K562 (cell line): ENCODE results near the gene ZNF862. TPM values are rescaled to one million over a fixed set of nuclear protein-coding genes. Genes with fewer than 3 reads are reported as not detected.
A peak's percentile ranks its signal among the peaks of the same experiment; 100 is the strongest.

Experiments used
- ATAC-seq: fragments of 200-7000 bp; cut with Tn5 transposase; 3 replicates; pipeline ENCODE4 v1.9.1; 2020; ENCODE audit warnings: moderate library complexity
- BruUV-seq: library from RNA; stranded (reverse); fragments of 400-500 nt; replicated peaks from 2 replicates; lab custom pipeline; 2021; lab: Mats Ljungman, UMichigan
- CTCF ChIA-PET: fragments of 300-600 bp; formaldehyde crosslinking; extraction: SDS; loops from one replicate; lab custom pipeline; 2021; ENCODE audit warnings: low intra/inter-chr PET ratio; lab: Yijun Ruan, JAX
- POLR2A ChIA-PET: fragments of 300-600, 350-650 bp; sonication (Branson Sonifier 250); formaldehyde crosslinking; extraction: SDS; loops from one replicate; lab custom pipeline; 2021; ENCODE audit warnings: antibody characterized with exemption, inconsistent platforms; lab: Yijun Ruan, JAX
- DNase-seq, 4 experiments: peaks; one replicate each; pipeline versions ENCODE4 v3.0.0 to v3.0.0-alpha.2; 2011 to 2018; ENCODE audit warnings: low spot score in 3 of 4, mixed read lengths in 3 of 4; ENCODE audit errors: extremely low read depth in 1 of 4
- FAIRE-seq: peaks from 2 replicates; lab custom pipeline; 2011; peaks lifted over from hg19 to GRCh38; lab: Jason Lieb, UNC
- H2AFZ ChIP-seq: 2 replicates; pipeline ENCODE4 v1.6.0; 2011; ENCODE audit warnings: low read depth, low read length, control low read depth, inconsistent platforms
- H3K27ac ChIP-seq: fragments of 200-600 bp; 3 replicates; pipeline ENCODE4 v1.8.0; 2011; ENCODE audit warnings: low read depth, mild to moderate bottlenecking, control low read depth, inconsistent platforms, low read length, moderate library complexity, mixed read lengths; ENCODE audit errors: extremely low read depth
- H3K27me3 ChIP-seq, 2 experiments: fragments of 300-600 bp in 1 of 2; 2 replicates in 1 of 2; 3 replicates in 1 of 2; pipeline versions ENCODE4 v1.6.0 to v1.8.0; 2011; ENCODE audit warnings: inconsistent platforms in 2 of 2, low read length in 2 of 2, mild to moderate bottlenecking in 1 of 2, mixed read lengths in 1 of 2, moderate library complexity in 1 of 2; ENCODE audit not compliant: control insufficient read depth in 2 of 2, insufficient read depth in 2 of 2
- H3K36me3 ChIP-seq: fragments of 300-600 bp; 3 replicates; pipeline ENCODE4 v1.8.0; 2011; ENCODE audit warnings: mild to moderate bottlenecking, low read length, inconsistent platforms; ENCODE audit not compliant: control insufficient read depth, insufficient read depth
- H3K4me1 ChIP-seq, 2 experiments: fragments of 200-600 bp in 1 of 2; replicated peaks in 1 of 2; 2 replicates in 1 of 2; 3 replicates in 1 of 2; pipeline versions ENCODE4 v1.5.1 to v1.8.0; 2011; ENCODE audit warnings: inconsistent platforms in 2 of 2, low read length in 2 of 2, mild to moderate bottlenecking in 1 of 2, mixed read lengths in 1 of 2, moderate library complexity in 1 of 2; ENCODE audit not compliant: control insufficient read depth in 2 of 2, insufficient read depth in 2 of 2
- H3K4me2 ChIP-seq: 2 replicates; pipeline ENCODE4 v1.6.1; 2011; ENCODE audit warnings: low read length, control low read depth, inconsistent platforms, mixed read lengths; ENCODE audit not compliant: insufficient read depth
- H3K4me3 ChIP-seq: fragments of 200-600 bp; sonication (generic), shearing (Covaris generic); 2 replicates; pipeline ENCODE4 v1.5.1; 2016; ENCODE audit warnings: control low read depth, inconsistent platforms
- H3K79me2 ChIP-seq: fragments of 200-600 bp; 3 replicates; pipeline ENCODE4 v1.8.0; 2011; ENCODE audit warnings: low read length, inconsistent platforms; ENCODE audit not compliant: control insufficient read depth, insufficient read depth
- H3K9ac ChIP-seq, 2 experiments: 2 replicates each; pipeline versions ENCODE4 v1.6.0 to v1.6.1; 2011; ENCODE audit warnings: low read depth in 2 of 2, low read length in 2 of 2, control low read depth in 1 of 2, inconsistent platforms in 1 of 2, mild to moderate bottlenecking in 1 of 2, mixed read lengths in 1 of 2; ENCODE audit not compliant: insufficient read depth in 1 of 2
- H3K9me1 ChIP-seq: one replicate; pipeline ENCODE4 v1.6.0; 2011; ENCODE audit warnings: inconsistent platforms, mild to moderate bottlenecking, low read length, moderate library complexity; ENCODE audit not compliant: control insufficient read depth, insufficient read depth
- H3K9me3 ChIP-seq: replicated peaks from 2 replicates; pipeline ENCODE4 v1.5.1; 2011; ENCODE audit warnings: low read depth, low read length, inconsistent platforms; ENCODE audit not compliant: control insufficient read depth, insufficient read depth
- H4K20me1 ChIP-seq: replicated peaks from 2 replicates; pipeline ENCODE4 v1.6.1; 2011; ENCODE audit warnings: low read length, inconsistent platforms, mixed read lengths; ENCODE audit not compliant: control insufficient read depth, insufficient read depth
- CBFB ChIP-seq: sonication (generic); formaldehyde crosslinking; IDR thresholded peaks from 2 replicates; pipeline ENCODE4 v1.4.0; 2020; ENCODE audit warnings: mild to moderate bottlenecking, missing genetic modification reagents
- ETV1 ChIP-seq: fragments of 450-650 bp; conservative IDR thresholded peaks from 2 replicates; pipeline ENCODE4 v1.6.1; 2016; ENCODE audit warnings: missing genetic modification characterization, control low read depth, low read depth, missing compliant biosample characterization
- FOXM1 ChIP-seq, 2 experiments: fragments of 450-650 bp in 1 of 2; sonication (generic) in 1 of 2; formaldehyde crosslinking in 1 of 2; IDR thresholded peaks; 2 replicates each; pipeline versions ENCODE4 v1.6.1 to v1.9.0; 2017 to 2022; ENCODE audit warnings: low read depth in 2 of 2, mild to moderate bottlenecking in 2 of 2, missing genetic modification reagents in 1 of 2, moderate library complexity in 1 of 2
- GABPB1 ChIP-seq: sonication (generic); formaldehyde crosslinking; IDR thresholded peaks from 2 replicates; pipeline ENCODE4 v1.8.0; 2022; ENCODE audit warnings: mild to moderate bottlenecking, missing genetic modification reagents
- ILF3 ChIP-seq: fragments of 450-650 bp; IDR thresholded peaks from 2 replicates; pipeline ENCODE4 v1.6.1; 2018; ENCODE audit warnings: antibody characterized with exemption, mild to moderate bottlenecking, moderate library complexity, borderline replicate concordance
- KLF1 ChIP-seq: fragments of 450-650 bp; IDR thresholded peaks from 2 replicates; pipeline ENCODE4 v1.6.1; 2016; ENCODE audit warnings: missing genetic modification characterization, missing compliant biosample characterization
- NCOA6 ChIP-seq: fragments of 450-650 bp; IDR thresholded peaks from 2 replicates; pipeline ENCODE4 v1.6.1; 2017; ENCODE audit warnings: mild to moderate bottlenecking
- NEUROD1 ChIP-seq: fragments of 150-350 bp; IDR thresholded peaks from 2 replicates; pipeline ENCODE4 v1.6.1; 2014; ENCODE audit warnings: borderline replicate concordance, low read length, low read depth; ENCODE audit not compliant: partially characterized antibody
- NRF1 ChIP-seq, 2 experiments: fragments of 450-650 bp; IDR thresholded peaks in 1 of 2; conservative IDR thresholded peaks in 1 of 2; 2 replicates each; pipeline ENCODE4 v1.6.1; 2014; ENCODE audit warnings: mild to moderate bottlenecking in 2 of 2
- SNRNP70 ChIP-seq: fragments of 200-400 bp; formaldehyde crosslinking; optimal IDR thresholded peaks from 2 replicates; pipeline ENCODE3; 2017; ENCODE audit warnings: low read depth, low read length
- ZBTB7A ChIP-seq: IDR thresholded peaks from 2 replicates; pipeline ENCODE4 v1.6.1; 2011; ENCODE audit warnings: low read depth, mild to moderate bottlenecking, low read length, moderate library complexity, borderline replicate concordance; ENCODE audit not compliant: control insufficient read depth
- ZNF124 ChIP-seq: sonication (generic); formaldehyde crosslinking; IDR thresholded peaks from 2 replicates; pipeline ENCODE4 v1.8.1; 2022; ENCODE audit warnings: missing genetic modification reagents
- ZNF586 ChIP-seq: fragments of 450-650 bp; formaldehyde crosslinking; conservative IDR thresholded peaks from 2 replicates; pipeline ENCODE4 v1.4.0; 2020; ENCODE audit warnings: mild to moderate bottlenecking, moderate library complexity
- WGBS: fragments of 100-300 bp; shearing (Covaris generic); methylation state at CpG from one replicate; pipeline ENCODE4 v1.1.6; 2016; ENCODE audit warnings: low coverage, mixed read lengths; ENCODE audit not compliant: insufficient coverage; ENCODE audit errors: missing lambda C conversion rate; 5-methylcytosine and 5-hydroxymethylcytosine counted together
- in situ Hi-C: fragments of 300-500 bp; cut with MboI; formaldehyde crosslinking; loops from 4 replicates; pipeline ENCODE4 v1.15.0; 2018; ENCODE audit warnings: inconsistent platforms, mixed read lengths
- intact Hi-C: fragments of 100-400 bp; cut with micrococcal nuclease; formaldehyde crosslinking; loops from 2 replicates; pipeline ENCODE4 v1.14.2; 2022
- polyA plus RNA-seq, 8 experiments: library from polyadenylated mRNA; depleted of rRNA in 4 of 8; stranded (reverse) in 5 of 8; unstranded in 3 of 8; fragments of >200 nt; fragmentation: Nextera tagmentation in 2 of 8; fragmentation: Illumina TruSeq in 1 of 8; extraction: Ambion mirVana in 2 of 8; extraction: Trizol in 1 of 8; gene quantifications; 2 replicates each; pipeline versions ENCODE4 v1.2.1 to v1.2.3, GENCODE V29; 2011 to 2014; ENCODE audit warnings: inconsistent platforms in 1 of 8, missing spikeins in 1 of 8
- total RNA-seq, 7 experiments: library from RNA; depleted of rRNA in 6 of 7; stranded (reverse); fragments of >200 nt in 6 of 7; fragmentation: Illumina TruSeq in 2 of 7; extraction: Trizol in 2 of 7; gene quantifications; 2 replicates each; pipeline versions ENCODE4 v1.2.1 to v1.2.3, GENCODE V29; 2011 to 2021; ENCODE audit warnings: low replicate concordance in 1 of 7
- TF ChIP-seq, protein P1 (sequence below), 2 experiments: IDR thresholded peaks; 2 replicates each; pipeline ENCODE4 v1.6.1; 2012; ENCODE audit warnings: improper control_type of control experiment in 2 of 2, low read depth in 2 of 2, low read length in 2 of 2, borderline replicate concordance in 1 of 2

Gene ZNF862
- total and polyA plus RNA-seq, 9 of the 15 experiments (the other 6 are each of a cell fraction or from before 2014, with no cell fraction given) = 1.1 to 3.9 (median 2.6) TPM

DNA sequence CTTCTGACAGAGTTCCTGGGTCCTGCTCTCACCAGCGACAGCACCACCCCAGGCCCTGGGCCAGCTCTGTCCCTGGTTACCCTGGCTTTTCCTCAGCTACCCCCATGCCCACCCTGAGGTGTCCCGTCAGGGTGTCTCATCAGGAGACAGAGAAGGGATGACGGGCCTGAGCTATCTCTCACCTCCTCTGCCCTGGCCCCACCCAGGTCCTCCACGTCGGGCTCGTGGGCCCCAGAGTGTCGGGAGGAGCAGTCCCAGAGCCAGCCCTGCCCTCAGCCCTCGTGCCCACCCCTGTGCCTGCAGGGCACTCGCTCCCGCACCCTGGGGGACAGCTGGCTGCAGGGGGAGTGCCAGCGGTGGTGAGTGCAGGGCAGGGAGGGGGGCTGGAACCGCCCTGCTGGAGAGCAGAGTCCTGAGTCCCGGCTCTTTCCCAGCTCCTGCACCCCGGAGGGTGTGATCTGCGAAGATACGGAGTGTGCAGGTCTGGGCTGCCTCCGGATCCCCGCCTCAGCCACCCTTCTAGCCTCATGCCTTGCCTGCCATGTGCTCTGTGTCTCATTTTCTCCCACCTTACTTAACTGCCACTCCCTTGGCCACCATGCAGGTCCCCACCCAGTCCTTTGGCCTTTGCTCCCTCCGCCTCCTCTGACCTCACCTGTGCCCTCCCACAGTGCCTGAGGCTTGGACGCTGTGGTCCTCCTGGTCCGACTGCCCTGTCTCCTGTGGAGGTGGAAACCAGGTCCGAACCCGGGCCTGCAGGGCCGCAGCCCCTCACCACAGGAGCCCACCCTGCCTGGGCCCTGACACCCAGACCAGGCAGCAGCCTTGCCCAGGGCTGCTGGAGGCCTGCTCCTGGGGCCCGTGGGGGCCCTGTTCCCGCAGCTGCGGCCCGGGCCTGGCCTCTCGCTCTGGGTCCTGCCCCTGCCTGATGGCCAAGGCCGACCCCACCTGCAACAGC, 16.7 kb upstream of the ZNF862 start (continued):
- TF ChIP-seq, protein P1, sequence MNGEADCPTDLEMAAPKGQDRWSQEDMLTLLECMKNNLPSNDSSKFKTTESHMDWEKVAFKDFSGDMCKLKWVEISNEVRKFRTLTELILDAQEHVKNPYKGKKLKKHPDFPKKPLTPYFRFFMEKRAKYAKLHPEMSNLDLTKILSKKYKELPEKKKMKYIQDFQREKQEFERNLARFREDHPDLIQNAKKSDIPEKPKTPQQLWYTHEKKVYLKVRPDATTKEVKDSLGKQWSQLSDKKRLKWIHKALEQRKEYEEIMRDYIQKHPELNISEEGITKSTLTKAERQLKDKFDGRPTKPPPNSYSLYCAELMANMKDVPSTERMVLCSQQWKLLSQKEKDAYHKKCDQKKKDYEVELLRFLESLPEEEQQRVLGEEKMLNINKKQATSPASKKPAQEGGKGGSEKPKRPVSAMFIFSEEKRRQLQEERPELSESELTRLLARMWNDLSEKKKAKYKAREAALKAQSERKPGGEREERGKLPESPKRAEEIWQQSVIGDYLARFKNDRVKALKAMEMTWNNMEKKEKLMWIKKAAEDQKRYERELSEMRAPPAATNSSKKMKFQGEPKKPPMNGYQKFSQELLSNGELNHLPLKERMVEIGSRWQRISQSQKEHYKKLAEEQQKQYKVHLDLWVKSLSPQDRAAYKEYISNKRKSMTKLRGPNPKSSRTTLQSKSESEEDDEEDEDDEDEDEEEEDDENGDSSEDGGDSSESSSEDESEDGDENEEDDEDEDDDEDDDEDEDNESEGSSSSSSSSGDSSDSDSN (IDR thresholded peaks at IDR 0.05; ENCODE audit: borderline replicate concordance in 1 of 2, low read depth in 2 of 2, low read length in 2 of 2) = 0 out of 4 replicates have a peak, but pooled peaks of 1 of the 2 experiments have one; percentile 16

DNA sequence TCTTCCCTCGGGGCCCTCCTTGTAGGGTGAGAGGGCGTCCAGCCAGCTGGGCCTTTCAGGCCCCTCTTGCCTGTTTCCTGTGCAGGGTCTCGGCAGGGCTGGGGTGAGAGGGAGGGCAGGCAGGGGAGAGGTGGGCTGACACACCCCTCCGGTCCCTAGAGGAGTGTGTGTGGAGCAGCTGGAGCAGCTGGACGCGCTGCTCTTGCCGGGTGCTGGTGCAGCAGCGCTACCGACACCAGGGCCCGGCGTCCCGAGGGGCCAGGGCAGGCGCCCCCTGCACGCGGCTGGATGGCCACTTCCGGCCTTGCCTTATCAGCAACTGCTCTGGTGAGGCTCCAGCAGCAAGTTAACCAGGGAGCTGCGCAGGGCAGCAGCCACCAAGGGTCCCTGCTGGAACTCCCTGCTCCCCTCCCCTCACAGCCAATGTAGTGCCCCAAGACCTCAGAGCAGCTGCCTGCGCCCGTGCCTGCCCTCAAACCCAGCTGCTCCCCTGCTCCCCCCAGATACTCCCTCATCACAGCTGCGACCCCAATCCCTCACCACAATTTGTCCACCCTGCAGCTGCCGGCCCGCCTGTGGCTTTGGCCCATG, 15.7 kb upstream of the ZNF862 start:
- no TSS peak for BruUV-seq
- POLR2A ChIA-PET = interaction anchor here (0.8 kb wide), 2 partner anchors 9 to 12 kb away, joined by 3 to 4 read pairs; no protein-coding TSS in a partner anchor
- CTCF ChIA-PET = no interaction called here
- intact Hi-C loops (no loop called here), in situ Hi-C loops (no loop called here)
- WGBS = 4% methylated on average over 22 of the region's 22 CpGs
- Histone ChIP-seq H3K36me3 (no peaks in the 10 kb centered on the region), H2AFZ (no peak overlapping the region), H3K9ac (peak overlapping the region in 1 of 2 experiments; percentile 11; a peak in 2 of 4 replicates), H3K9me3 (no peaks in the 10 kb centered on the region), H3K27me3 (peaks cover 29 to 87% of the 10 kb centered on the region in 2 experiments; a peak in 4 of 5 replicates), H3K79me2 (no peaks in the 10 kb centered on the region), H3K4me1 (peaks cover 11 to 81% of the 10 kb centered on the region in 2 experiments), H3K4me3 (no peak overlapping the region), H3K9me1 (peaks cover 4% of the 10 kb centered on the region), H3K4me2 (0 out of 2 replicates have a peak overlapping the region, but pooled peaks have one; percentile 24), H4K20me1 (peaks cover 40% of the 10 kb centered on the region), H3K27ac (no peak overlapping the region)
- DNase-seq (peak in 3 of 4 experiments; percentile 23 to 57 (median 56)), ATAC-seq (peak; percentile 8), FAIRE-seq (no peak)
- TF ChIP-seq NRF1 (conservative IDR thresholded peaks at IDR 0.05 in 1 of 2, IDR thresholded peaks at IDR 0.05 in 1 of 2) (peak; percentile 70 to 77), ZNF124 (no peak), ILF3 (no peak), FOXM1 (IDR thresholded peaks at IDR 0.05; ENCODE audit: low read depth) (no peak), FOXM1 (CRISPR knock-in tag; IDR thresholded peaks at IDR 0.05; ENCODE audit: low read depth) (0 out of 2 replicates have a peak, but pooled peaks have one; percentile 2), NCOA6 (no peak), KLF1 (tag) (0 out of 2 replicates have a peak, but pooled peaks have one; percentile 24), ETV1 (tag) (0 out of 2 replicates have a peak, but pooled peaks have one; percentile 24), CBFB (0 out of 2 replicates have a peak, but pooled peaks have one; percentile 46), GABPB1 (CRISPR knock-in tag) (peak; percentile 56; the same call in 1 of the 2 replicates), SNRNP70 (no peak), ZBTB7A (peak; percentile 84; the same call in 1 of the 2 replicates), ZNF586 (CRISPR knock-in tag) (no peak), NEUROD1 (no peak)
